Measurements from ENCODE around the gene KLK10.
"Not testable (repeated sequence)": the region's sequence is repeated elsewhere in the genome, so short reads cannot be mapped to it uniquely, and the experiment has no call there.

Gene KLK10

GRCh38 chr19:51001515-51001914 lies 18.0 kb downstream of the KLK10 start, which contains the start of gene KLK8:
KLK8 (minus strand) TSS chr19:51001604; CDS start chr19:51001167, 437 bp downstream.
- DNase-seq (ENCODE audit: low read depth): no peak

GRCh38 chr19:51000981-51001380 lies 18.5 kb downstream of the KLK10 start:
- no peak for DNase-seq (ENCODE audit: low read depth)

GRCh38 chr19:51000426-51000825 lies 19.1 kb downstream of the KLK10 start:
- no peak for DNase-seq (ENCODE audit: low read depth)

GRCh38 chr19:50998686-50999085 lies 20.8 kb downstream of the KLK10 start:
- no peak for DNase-seq (ENCODE audit: low read depth)

GRCh38 chr19:50998061-50998460 lies 21.4 kb downstream of the KLK10 start:
- no peak for DNase-seq (ENCODE audit: low read depth)

- DNase-seq (ENCODE audit: low read depth): no peak
Measured at GRCh38 chr19:50994129-50994528, 25.4 kb downstream of the KLK10 start.

- DNase-seq (ENCODE audit: low read depth): no peak
Measured at GRCh38 chr19:50992666-50993035, 26.9 kb downstream of the KLK10 start.

- not testable (repeated sequence) for DNase-seq (ENCODE audit: low read depth)
Measured at GRCh38 chr19:50984416-50984815, 35.1 kb downstream of the KLK10 start.

- DNase-seq (ENCODE audit: low read depth): no peak
Measured at GRCh38 chr19:50983625-50984292, 35.8 kb downstream of the KLK10 start, which contains the start of gene KLK7. KLK7 (minus strand) TSS chr19:50983917; CDS start chr19:50982399, 1,518 bp downstream.

- no peak for DNase-seq (ENCODE audit: low read depth)
Measured at GRCh38 chr19:50982186-50982585, 37.3 kb downstream of the KLK10 start.

GRCh38 chr19:50981587-50982146 lies 37.8 kb downstream of the KLK10 start:
- DNase-seq (ENCODE audit: low read depth): no peak

GRCh38 chr19:50980208-50980607 lies 39.3 kb downstream of the KLK10 start:
- no peak for DNase-seq (ENCODE audit: low read depth)

GRCh38 chr19:50979758-50980157 lies 39.8 kb downstream of the KLK10 start:
- no peak for DNase-seq (ENCODE audit: low read depth)

GRCh38 chr19:50978772-50979390 lies 40.6 kb downstream of the KLK10 start:
- no peak for DNase-seq (ENCODE audit: low read depth)

- no peak for DNase-seq (ENCODE audit: low read depth)
Measured at GRCh38 chr19:50977626-50978025, 41.9 kb downstream of the KLK10 start.

GRCh38 chr19:50975766-50976165 lies 43.7 kb downstream of the KLK10 start:
- no peak for DNase-seq (ENCODE audit: low read depth)

GRCh38 chr19:50974702-50975556 lies 44.6 kb downstream of the KLK10 start:
- DNase-seq (ENCODE audit: low read depth): no peak

- DNase-seq (ENCODE audit: low read depth): no peak
Measured at GRCh38 chr19:50972795-50973376, 46.6 kb downstream of the KLK10 start.

- DNase-seq (ENCODE audit: low read depth): not testable (repeated sequence)
Measured at GRCh38 chr19:50969810-50970209, 49.7 kb downstream of the KLK10 start.

GRCh38 chr19:50969413-50969760 lies 50.1 kb downstream of the KLK10 start, which contains the start of gene KLK6:
KLK6 (minus strand) TSS chr19:50969591; CDS start chr19:50968104, 1,487 bp downstream.
- DNase-seq (ENCODE audit: low read depth): no peak

GRCh38 chr19:50968716-50969412 lies 50.6 kb downstream of the KLK10 start:
- no peak for DNase-seq (ENCODE audit: low read depth)
